Upper lobe of left lung (tissue), 6 donors: ENCODE data around the gene C3orf18. TPM values are rescaled to one million over a fixed set of nuclear protein-coding genes. Genes with fewer than 3 reads are reported as not detected.
A peak's percentile ranks its signal among the peaks of the same experiment; 100 is the strongest.

Source experiments
- ATAC-seq, 2 donors: fragments of 200-7000 bp; cut with Tn5 transposase; one replicate each; pipeline ENCODE4 v1.9.1; 2022; ENCODE audit warnings: mild to moderate bottlenecking in 2 of 2, moderate library complexity in 2 of 2; ENCODE audit not compliant: low FRiP score in 2 of 2
- DNase-seq, 2 donors: peaks; one replicate each; pipeline ENCODE4 v3.0.0-alpha.2; 2019 to 2020
- H3K27ac ChIP-seq, 4 donors: fragments of 200-600 bp; sonication (generic); one replicate each; pipeline ENCODE4 v1.5.1; 2016 to 2019
- H3K27me3 ChIP-seq, 4 donors: fragments of 200-600 bp; sonication (generic); one replicate each; pipeline ENCODE4 v1.5.1; 2017 to 2019
- H3K36me3 ChIP-seq, 4 donors: fragments of 200-600 bp; sonication (generic); one replicate each; pipeline ENCODE4 v1.5.1; 2016 to 2019
- H3K4me1 ChIP-seq, 4 donors: fragments of 200-600 bp; sonication (generic); one replicate each; pipeline ENCODE4 v1.5.1; 2018 to 2019
- H3K4me3 ChIP-seq, 4 donors: fragments of 200-600 bp; sonication (generic); one replicate each; pipeline ENCODE4 v1.5.1; 2017 to 2019; ENCODE audit warnings: mild to moderate bottlenecking in 2 of 4, moderate library complexity in 1 of 4
- H3K9me3 ChIP-seq, 4 donors: fragments of 200-600 bp; sonication (generic); one replicate each; pipeline ENCODE4 v1.5.1; 2018 to 2019
- CTCF ChIP-seq, 6 experiments: fragments of 450-650 bp in 4 of 6; fragments of 200-600 bp in 2 of 6; sonication (generic) in 2 of 6; IDR thresholded peaks; one replicate each; pipeline ENCODE4 v1.5.1; 2016 to 2019; ENCODE audit warnings: antibody characterized with exemption in 6 of 6
- EP300 ChIP-seq, 4 donors: sonication (generic); formaldehyde crosslinking; IDR thresholded peaks; one replicate each; pipeline ENCODE4 v1.5.1; 2017; ENCODE audit warnings: antibody characterized with exemption in 4 of 4, control low read depth in 2 of 4
- POLR2A ChIP-seq, 4 donors: fragments of 450-650 bp; IDR thresholded peaks; one replicate each; pipeline ENCODE4 v1.5.1; 2016 to 2017; ENCODE audit warnings: antibody characterized with exemption in 4 of 4, mild to moderate bottlenecking in 2 of 4
- POLR2AphosphoS5 ChIP-seq, 2 donors: sonication (generic); formaldehyde crosslinking; IDR thresholded peaks; one replicate each; pipeline ENCODE4 v1.5.1; 2017; ENCODE audit warnings: antibody characterized with exemption in 2 of 2
- WGBS, 2 donors: methylation state at CpG; one replicate each; pipeline ENCODE4 v1.1.5; 2017 to 2018; 5-methylcytosine and 5-hydroxymethylcytosine counted together
- total RNA-seq, 6 donors: library from RNA; depleted of rRNA in 4 of 6; stranded (reverse); fragments of >200 nt in 4 of 6; gene quantifications; one replicate each; pipeline versions ENCODE4 v1.1.0 to v1.2.1, GENCODE V29; 2016 to 2021
- donor health status: DM: no; HTN: no; CAD: no; lungs with moderate emphysema.
- donor health status: DM: no; HTN: yes; CAD: no; lungs with severe emphysema.

The C3orf18 gene
- total RNA-seq, 6 donors from 2014 or later: 4.7 to 7.5 (median 5.7) TPM

DNA sequence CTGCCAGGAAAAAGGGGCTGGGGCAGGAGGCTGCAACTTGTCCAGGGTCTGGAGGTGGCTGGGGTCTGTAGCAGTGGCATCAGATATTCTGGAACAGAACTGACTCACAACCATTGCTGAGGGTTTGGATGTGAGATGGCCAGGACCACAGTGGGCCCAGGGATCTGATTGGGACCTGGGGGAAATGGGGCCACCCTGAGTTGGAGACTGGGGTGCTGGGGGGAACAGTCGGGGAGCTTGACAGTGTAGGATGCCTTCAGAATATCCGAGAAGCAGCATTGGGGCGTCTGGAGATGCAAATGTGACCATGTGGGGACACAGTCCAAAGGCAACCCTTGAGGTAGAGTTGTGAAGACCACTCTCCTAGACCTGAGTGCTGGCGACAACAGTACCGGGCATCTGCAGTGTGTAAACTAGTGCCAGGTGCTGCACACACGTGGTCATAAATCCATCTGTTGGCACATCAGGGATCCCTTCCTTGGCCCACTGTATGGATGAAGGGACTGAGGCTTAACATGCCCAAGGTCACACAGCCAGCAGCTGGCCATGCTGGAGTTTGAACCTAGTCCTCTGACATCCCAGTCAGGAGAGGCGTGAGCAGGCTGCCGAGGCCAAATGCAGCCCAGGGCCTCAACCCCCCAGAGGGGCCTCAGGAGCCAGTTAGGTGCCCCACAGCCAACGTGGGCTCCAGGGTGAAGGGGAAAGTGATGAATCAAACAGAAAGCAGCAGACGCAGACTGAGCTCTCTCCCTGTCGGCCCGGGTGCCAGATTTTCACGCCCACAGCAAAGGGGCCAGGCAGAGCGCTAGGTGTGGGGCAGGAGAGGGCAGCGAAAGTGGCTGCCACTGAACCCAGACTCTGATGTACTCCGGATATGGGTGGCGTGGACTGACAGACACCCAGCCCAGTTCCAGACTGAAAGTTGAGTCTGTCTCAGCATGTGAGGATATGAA is 20.5 kb upstream of the C3orf18 start:
- Histone ChIP-seq H3K9me3 (no peaks in the 10 kb centered on the region), H3K27ac (peak overlapping the region in 2 of 4 donors; percentile 4 to 93), H3K36me3 (no peaks in the 10 kb centered on the region), H3K4me3 (no peak overlapping the region), H3K4me1 (peaks cover 35 to 76% (median 48%) of the 10 kb centered on the region in 4 donors), H3K27me3 (no peaks in the 10 kb centered on the region)
- DNase-seq (no peak), ATAC-seq (no peak)
- WGBS, 2 donors: 57 to 65% methylated on average over 14 to 17 of the region's 17 CpGs
- TF ChIP-seq POLR2A (IDR thresholded peaks at IDR 0.05) (no peak), CTCF (IDR thresholded peaks at IDR 0.05) (no peak), EP300 (IDR thresholded peaks at IDR 0.05) (no peak), POLR2AphosphoS5 (IDR thresholded peaks at IDR 0.05) (no peak)

GRCh38 chr3:50587373-50587772 is 19.8 kb upstream of the C3orf18 start:
- DNase-seq: no peak
- no peak for ATAC-seq
- TF ChIP-seq EP300 (IDR thresholded peaks at IDR 0.05) (no peak), POLR2AphosphoS5 (IDR thresholded peaks at IDR 0.05) (no peak), CTCF (IDR thresholded peaks at IDR 0.05) (no peak), POLR2A (IDR thresholded peaks at IDR 0.05) (no peak)
- Histone ChIP-seq H3K36me3 (peaks cover 0 to 4% (median under 1%) of the 10 kb centered on the region in 4 donors), H3K4me3 (no peak overlapping the region), H3K27me3 (no peaks in the 10 kb centered on the region), H3K4me1 (peaks cover 35 to 76% (median 47%) of the 10 kb centered on the region in 4 donors), H3K9me3 (no peaks in the 10 kb centered on the region), H3K27ac (peak overlapping the region in 2 of 4 donors; percentile 85 to 93)
- WGBS, 2 donors: 87 to 93% methylated on average over 6 of the region's 6 CpGs

- H3K27me3 ChIP-seq: no peaks in the 10 kb centered on the region
- no peak for ATAC-seq
- H3K4me1 ChIP-seq: peaks cover 33 to 76% (median 48%) of the 10 kb centered on the region in 4 donors
- H3K36me3 ChIP-seq: peaks cover 0 to 8% (median 2%) of the 10 kb centered on the region in 4 donors
- H3K9me3 ChIP-seq: no peaks in the 10 kb centered on the region
- peak overlapping the region; percentile 82 to 93 (median 86) for H3K27ac ChIP-seq
- TF ChIP-seq EP300 (IDR thresholded peaks at IDR 0.05) (no peak), POLR2A (IDR thresholded peaks at IDR 0.05) (no peak), CTCF (IDR thresholded peaks at IDR 0.05) (no peak), POLR2AphosphoS5 (IDR thresholded peaks at IDR 0.05) (no peak)
- no peak overlapping the region for H3K4me3 ChIP-seq
- 69 to 81% methylated on average over 3 of the region's 3 CpGs for WGBS, 2 donors
- DNase-seq: no peak
Measured at GRCh38 chr3:50586763-50587070, 19.2 kb upstream of the C3orf18 start.

- no peak for TF ChIP-seq EP300 (IDR thresholded peaks at IDR 0.05)
- no peak for TF ChIP-seq CTCF (IDR thresholded peaks at IDR 0.05)
- no peak for TF ChIP-seq POLR2AphosphoS5 (IDR thresholded peaks at IDR 0.05)
- no peak for TF ChIP-seq POLR2A (IDR thresholded peaks at IDR 0.05)
- peak overlapping the region; percentile 82 to 93 (median 86) for H3K27ac ChIP-seq
- no peak overlapping the region for H3K4me3 ChIP-seq
- DNase-seq (no peak), ATAC-seq (no peak)
- 57 to 91% methylated on average over 1 to 6 of the region's 6 CpGs for WGBS, 2 donors
- no peaks in the 10 kb centered on the region for H3K27me3 ChIP-seq
- H3K9me3 ChIP-seq: no peaks in the 10 kb centered on the region
- peaks cover 27 to 76% (median 47%) of the 10 kb centered on the region in 4 donors for H3K4me1 ChIP-seq
- H3K36me3 ChIP-seq: peaks cover 0 to 14% (median 2%) of the 10 kb centered on the region in 4 donors
Measured at GRCh38 chr3:50585919-50586762, 18.6 kb upstream of the C3orf18 start.
